GM23338 (cell line): ENCODE data around the gene ILKAP. TPM values are rescaled to one million over a fixed set of nuclear protein-coding genes. Genes with fewer than 3 reads are reported as not detected.

Experiments used
- ATAC-seq: fragments of 200-7000 bp; cut with Tn5 transposase; 3 replicates; pipeline ENCODE4 v1.9.1; 2020
- DNase-seq: peaks from one replicate; pipeline ENCODE4 v3.0.0-alpha.2; 2015; ENCODE audit warnings: low spot score
- H2AFZ ChIP-seq: fragments of 200-600 bp; sonication (generic); 2 replicates; pipeline ENCODE4 v1.8.0; 2016; ENCODE audit warnings: antibody characterized with exemption, mild to moderate bottlenecking, moderate library complexity
- H3F3A ChIP-seq: fragments of 200-600 bp; sonication (generic); replicated peaks from 2 replicates; pipeline ENCODE4 v1.8.0; 2017; ENCODE audit warnings: antibody characterized with exemption, mixed run types, low read depth
- H3K27ac ChIP-seq: fragments of 200-600 bp; sonication (generic); 2 replicates; pipeline ENCODE4 v1.6.1; 2016; ENCODE audit warnings: low read depth
- H3K27me3 ChIP-seq: fragments of 200-600 bp; sonication (generic); 2 replicates; pipeline ENCODE4 v1.8.0; 2016; ENCODE audit warnings: mild to moderate bottlenecking, mixed run types, moderate library complexity; ENCODE audit not compliant: insufficient read depth
- H3K36me3 ChIP-seq: fragments of 200-600 bp; sonication (generic); 2 replicates; pipeline ENCODE4 v1.8.0; 2016; ENCODE audit warnings: mild to moderate bottlenecking; ENCODE audit not compliant: insufficient read depth
- H3K4me1 ChIP-seq: fragments of 200-600 bp; sonication (generic); 2 replicates; pipeline ENCODE4 v1.8.0; 2016; ENCODE audit warnings: mild to moderate bottlenecking, moderate library complexity; ENCODE audit not compliant: insufficient read depth
- H3K4me2 ChIP-seq: fragments of 200-600 bp; sonication (generic); 2 replicates; pipeline ENCODE4 v1.7.1; 2017; ENCODE audit warnings: mixed run types
- H3K4me3 ChIP-seq: fragments of 200-600 bp; sonication (generic); 2 replicates; pipeline ENCODE4 v1.6.1; 2016; ENCODE audit warnings: mixed run types
- H3K79me2 ChIP-seq: fragments of 200-600 bp; sonication (generic); replicated peaks from 2 replicates; pipeline ENCODE4 v1.8.0; 2017; ENCODE audit warnings: mild to moderate bottlenecking; ENCODE audit not compliant: insufficient read depth
- H3K9me2 ChIP-seq: fragments of 200-600 bp; sonication (generic); 2 replicates; pipeline ENCODE4 v1.8.0; 2017; ENCODE audit not compliant: insufficient read depth
- H4K20me1 ChIP-seq: fragments of 200-600 bp; sonication (generic); replicated peaks from 2 replicates; pipeline ENCODE4 v1.8.0; 2017; ENCODE audit warnings: mild to moderate bottlenecking; ENCODE audit not compliant: insufficient read depth
- H3K27ac Mint-ChIP-seq: 2 replicates; pipeline ENCODE4 v1.8.0; 2020; ENCODE audit warnings: inconsistent platforms, mild to moderate bottlenecking, moderate library complexity, mixed read lengths
- H3K27me3 Mint-ChIP-seq: 3 replicates; pipeline ENCODE4 v1.8.0; 2022; ENCODE audit warnings: low read depth, mild to moderate bottlenecking, moderate library complexity, mixed read lengths, inconsistent platforms; ENCODE audit not compliant: insufficient read depth, poor library complexity
- H3K36me3 Mint-ChIP-seq: 3 replicates; pipeline ENCODE4 v1.8.0; 2021; ENCODE audit warnings: low read depth, mild to moderate bottlenecking, inconsistent platforms, moderate library complexity, mixed read lengths
- H3K4me1 Mint-ChIP-seq: 3 replicates; pipeline ENCODE4 v1.8.0; 2020; ENCODE audit warnings: mild to moderate bottlenecking, inconsistent platforms, mixed read lengths
- H3K4me3 Mint-ChIP-seq: 3 replicates; pipeline ENCODE4 v1.8.0; 2021; ENCODE audit warnings: moderate library complexity, mild to moderate bottlenecking, inconsistent platforms, mixed read lengths
- H3K9me3 Mint-ChIP-seq: 3 replicates; pipeline ENCODE4 v1.8.0; 2020; ENCODE audit warnings: moderate library complexity, mild to moderate bottlenecking, inconsistent platforms, mixed read lengths
- EZH2 ChIP-seq: fragments of 200-600 bp; sonication (generic); IDR thresholded peaks from one replicate; pipeline ENCODE4 v1.8.0; 2017; ENCODE audit warnings: antibody characterized with exemption, mild to moderate bottlenecking, low read depth; ENCODE audit not compliant: unreplicated experiment
- POLR2AphosphoS5 ChIP-seq: IDR thresholded peaks from 2 replicates; pipeline ENCODE4 v1.6.1; 2016; ENCODE audit warnings: antibody characterized with exemption, low read depth
- polyA plus RNA-seq: library from polyadenylated mRNA; unstranded; fragments of >200 nt; fragmentation: Nextera tagmentation; extraction: Ambion mirVana; gene quantifications from 2 replicates; pipeline ENCODE4 v1.2.1, GENCODE V29; 2016
- total RNA-seq: library from RNA; depleted of rRNA; stranded (reverse); fragments of >200 nt; shearing (Covaris generic); gene quantifications from 2 replicates; pipeline ENCODE4 v1.2.3, GENCODE V29; 2014
- TF ChIP-seq, protein P1 (sequence below): fragments of 250-450 bp; sonication (Bioruptor Pico); IDR thresholded peaks from 2 replicates; pipeline ENCODE4 v1.5.0; 2020; ENCODE audit warnings: mild to moderate bottlenecking, moderate library complexity
- TF ChIP-seq, protein P2 (sequence below): IDR thresholded peaks from one replicate; pipeline ENCODE4 v1.6.1; 2018; ENCODE audit warnings: antibody characterized with exemption; ENCODE audit not compliant: unreplicated experiment

The ILKAP gene
- total and polyA plus RNA-seq, 2 experiments from 2014 or later, result 17.0 to 35.9 TPM

DNA sequence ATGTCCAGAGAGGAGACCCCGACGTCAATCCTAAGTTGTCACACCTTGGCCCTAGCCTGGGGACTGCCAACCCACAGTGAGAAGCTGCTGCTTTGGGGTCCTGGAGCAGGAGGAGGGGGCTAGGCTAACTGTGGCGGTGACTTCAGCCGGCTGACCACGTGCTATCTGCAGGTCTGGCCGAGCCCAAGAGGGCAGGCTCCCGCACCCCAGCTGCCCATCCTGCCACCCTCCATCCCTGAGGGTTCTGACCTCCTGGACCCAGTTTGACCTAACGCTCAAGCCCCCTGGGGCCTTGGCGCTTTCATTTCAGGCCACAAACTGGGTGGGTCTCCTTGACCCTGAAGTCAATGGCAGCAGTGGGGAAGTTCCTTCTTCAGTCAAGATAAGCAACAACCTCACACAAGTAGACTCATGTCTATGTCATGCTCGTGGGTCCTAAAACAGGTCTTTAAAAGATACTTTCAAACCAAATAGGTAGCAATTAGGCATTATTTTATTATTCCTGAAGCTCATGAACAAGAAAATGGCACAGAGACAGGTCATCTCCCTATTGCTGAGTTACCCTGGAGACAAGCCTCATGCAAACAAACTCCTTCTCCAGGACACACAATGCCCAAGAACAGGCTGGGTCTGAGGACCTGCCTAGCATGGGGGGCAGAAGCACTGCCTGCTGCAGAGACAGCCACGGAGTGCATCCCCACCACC, 34.1 kb upstream of the ILKAP start:
- Histone ChIP-seq H3F3A (peaks cover 4% of the 10 kb centered on the region; the same call in 1 of the 2 replicates), H3K4me1 (no peaks in the 10 kb centered on the region; the same call in 1 of the 2 replicates), H3K36me3 (no peaks in the 10 kb centered on the region), H3K27me3 (peaks cover 62% of the 10 kb centered on the region), H3K79me2 (no peaks in the 10 kb centered on the region), H3K27ac (no peak overlapping the region), H2AFZ (no peak overlapping the region), H3K4me3 (no peak overlapping the region), H3K4me2 (no peak overlapping the region), H4K20me1 (peaks cover 6% of the 10 kb centered on the region; the same call in 1 of the 2 replicates), H3K9me2 (peaks cover 3% of the 10 kb centered on the region)
- TF ChIP-seq POLR2AphosphoS5, result no peak
- TF ChIP-seq, protein P1, sequence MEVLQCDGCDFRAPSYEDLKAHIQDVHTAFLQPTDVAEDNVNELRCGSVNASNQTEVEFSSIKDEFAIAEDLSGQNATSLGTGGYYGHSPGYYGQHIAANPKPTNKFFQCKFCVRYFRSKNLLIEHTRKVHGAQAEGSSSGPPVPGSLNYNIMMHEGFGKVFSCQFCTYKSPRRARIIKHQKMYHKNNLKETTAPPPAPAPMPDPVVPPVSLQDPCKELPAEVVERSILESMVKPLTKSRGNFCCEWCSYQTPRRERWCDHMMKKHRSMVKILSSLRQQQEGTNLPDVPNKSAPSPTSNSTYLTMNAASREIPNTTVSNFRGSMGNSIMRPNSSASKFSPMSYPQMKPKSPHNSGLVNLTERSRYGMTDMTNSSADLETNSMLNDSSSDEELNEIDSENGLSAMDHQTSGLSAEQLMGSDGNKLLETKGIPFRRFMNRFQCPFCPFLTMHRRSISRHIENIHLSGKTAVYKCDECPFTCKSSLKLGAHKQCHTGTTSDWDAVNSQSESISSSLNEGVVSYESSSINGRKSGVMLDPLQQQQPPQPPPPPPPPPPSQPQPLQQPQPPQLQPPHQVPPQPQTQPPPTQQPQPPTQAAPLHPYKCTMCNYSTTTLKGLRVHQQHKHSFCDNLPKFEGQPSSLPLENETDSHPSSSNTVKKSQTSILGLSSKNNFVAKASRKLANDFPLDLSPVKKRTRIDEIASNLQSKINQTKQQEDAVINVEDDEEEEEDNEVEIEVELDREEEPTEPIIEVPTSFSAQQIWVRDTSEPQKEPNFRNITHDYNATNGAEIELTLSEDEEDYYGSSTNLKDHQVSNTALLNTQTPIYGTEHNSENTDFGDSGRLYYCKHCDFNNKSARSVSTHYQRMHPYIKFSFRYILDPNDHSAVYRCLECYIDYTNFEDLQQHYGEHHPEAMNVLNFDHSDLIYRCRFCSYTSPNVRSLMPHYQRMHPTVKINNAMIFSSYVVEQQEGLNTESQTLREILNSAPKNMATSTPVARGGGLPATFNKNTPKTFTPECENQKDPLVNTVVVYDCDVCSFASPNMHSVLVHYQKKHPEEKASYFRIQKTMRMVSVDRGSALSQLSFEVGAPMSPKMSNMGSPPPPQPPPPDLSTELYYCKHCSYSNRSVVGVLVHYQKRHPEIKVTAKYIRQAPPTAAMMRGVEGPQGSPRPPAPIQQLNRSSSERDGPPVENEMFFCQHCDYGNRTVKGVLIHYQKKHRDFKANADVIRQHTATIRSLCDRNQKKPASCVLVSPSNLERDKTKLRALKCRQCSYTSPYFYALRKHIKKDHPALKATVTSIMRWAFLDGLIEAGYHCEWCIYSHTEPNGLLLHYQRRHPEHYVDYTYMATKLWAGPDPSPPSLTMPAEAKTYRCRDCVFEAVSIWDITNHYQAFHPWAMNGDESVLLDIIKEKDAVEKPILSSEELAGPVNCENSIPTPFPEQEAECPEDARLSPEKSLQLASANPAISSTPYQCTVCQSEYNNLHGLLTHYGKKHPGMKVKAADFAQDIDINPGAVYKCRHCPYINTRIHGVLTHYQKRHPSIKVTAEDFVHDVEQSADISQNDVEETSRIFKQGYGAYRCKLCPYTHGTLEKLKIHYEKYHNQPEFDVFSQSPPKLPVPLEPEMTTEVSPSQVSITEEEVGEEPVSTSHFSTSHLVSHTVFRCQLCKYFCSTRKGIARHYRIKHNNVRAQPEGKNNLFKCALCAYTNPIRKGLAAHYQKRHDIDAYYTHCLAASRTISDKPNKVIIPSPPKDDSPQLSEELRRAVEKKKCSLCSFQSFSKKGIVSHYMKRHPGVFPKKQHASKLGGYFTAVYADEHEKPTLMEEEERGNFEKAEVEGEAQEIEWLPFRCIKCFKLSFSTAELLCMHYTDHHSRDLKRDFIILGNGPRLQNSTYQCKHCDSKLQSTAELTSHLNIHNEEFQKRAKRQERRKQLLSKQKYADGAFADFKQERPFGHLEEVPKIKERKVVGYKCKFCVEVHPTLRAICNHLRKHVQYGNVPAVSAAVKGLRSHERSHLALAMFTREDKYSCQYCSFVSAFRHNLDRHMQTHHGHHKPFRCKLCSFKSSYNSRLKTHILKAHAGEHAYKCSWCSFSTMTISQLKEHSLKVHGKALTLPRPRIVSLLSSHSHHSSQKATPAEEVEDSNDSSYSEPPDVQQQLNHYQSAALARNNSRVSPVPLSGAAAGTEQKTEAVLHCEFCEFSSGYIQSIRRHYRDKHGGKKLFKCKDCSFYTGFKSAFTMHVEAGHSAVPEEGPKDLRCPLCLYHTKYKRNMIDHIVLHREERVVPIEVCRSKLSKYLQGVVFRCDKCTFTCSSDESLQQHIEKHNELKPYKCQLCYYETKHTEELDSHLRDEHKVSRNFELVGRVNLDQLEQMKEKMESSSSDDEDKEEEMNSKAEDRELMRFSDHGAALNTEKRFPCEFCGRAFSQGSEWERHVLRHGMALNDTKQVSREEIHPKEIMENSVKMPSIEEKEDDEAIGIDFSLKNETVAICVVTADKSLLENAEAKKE (CRISPR knock-in tag), result no peak
- no peak for TF ChIP-seq EZH2
- no peak overlapping the region; the same call in 2 of the 3 replicates for H3K4me3 Mint-ChIP-seq
- no peak for ATAC-seq
- DNase-seq, result no peak
- peaks cover 10% of the 10 kb centered on the region for H3K4me1 Mint-ChIP-seq
- no peak overlapping the region for H3K27ac Mint-ChIP-seq
- H3K27me3 Mint-ChIP-seq, result peaks cover 43% of the 10 kb centered on the region
- peaks cover 8% of the 10 kb centered on the region for H3K9me3 Mint-ChIP-seq
- H3K36me3 Mint-ChIP-seq, result peaks cover 7% of the 10 kb centered on the region

DNA sequence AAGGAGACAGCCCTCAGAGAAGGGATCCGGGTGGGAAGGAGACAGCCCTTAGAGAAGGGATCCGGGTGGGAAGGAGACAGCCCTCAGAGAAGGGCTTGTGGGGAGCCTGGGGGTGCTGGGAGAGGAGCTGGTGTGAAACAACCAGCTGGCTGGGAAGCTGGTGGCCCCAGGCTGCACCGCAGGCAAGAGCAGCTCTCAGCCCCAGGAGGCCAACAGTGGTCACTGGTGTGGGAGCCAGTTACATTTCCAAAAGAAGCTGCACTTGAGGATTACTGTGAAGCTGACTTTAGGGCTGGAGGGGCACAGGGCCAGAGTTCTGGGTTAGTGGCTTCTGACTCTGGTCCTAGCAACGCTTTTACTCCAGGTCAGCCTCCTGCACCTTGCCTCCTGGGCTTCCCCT, 33.1 kb upstream of the ILKAP start:
- Histone ChIP-seq H3K9me2 (peaks cover 3% of the 10 kb centered on the region), H3K4me3 (no peak overlapping the region), H3F3A (no peaks in the 10 kb centered on the region), H3K36me3 (no peaks in the 10 kb centered on the region), H3K27me3 (peaks cover 51% of the 10 kb centered on the region), H3K4me2 (no peak overlapping the region), H2AFZ (no peak overlapping the region), H3K79me2 (no peaks in the 10 kb centered on the region), H3K27ac (no peak overlapping the region), H4K20me1 (peaks cover 6% of the 10 kb centered on the region; the same call in 1 of the 2 replicates), H3K4me1 (no peaks in the 10 kb centered on the region; the same call in 1 of the 2 replicates)
- Mint-ChIP-seq H3K27me3 (peaks cover 46% of the 10 kb centered on the region), H3K36me3 (peaks cover 7% of the 10 kb centered on the region), H3K4me3 (no peak overlapping the region), H3K4me1 (peaks cover under 1% of the 10 kb centered on the region), H3K27ac (no peak overlapping the region), H3K9me3 (peaks cover 8% of the 10 kb centered on the region)
- ATAC-seq, result no peak
- no peak for DNase-seq
- TF ChIP-seq, protein P2, sequence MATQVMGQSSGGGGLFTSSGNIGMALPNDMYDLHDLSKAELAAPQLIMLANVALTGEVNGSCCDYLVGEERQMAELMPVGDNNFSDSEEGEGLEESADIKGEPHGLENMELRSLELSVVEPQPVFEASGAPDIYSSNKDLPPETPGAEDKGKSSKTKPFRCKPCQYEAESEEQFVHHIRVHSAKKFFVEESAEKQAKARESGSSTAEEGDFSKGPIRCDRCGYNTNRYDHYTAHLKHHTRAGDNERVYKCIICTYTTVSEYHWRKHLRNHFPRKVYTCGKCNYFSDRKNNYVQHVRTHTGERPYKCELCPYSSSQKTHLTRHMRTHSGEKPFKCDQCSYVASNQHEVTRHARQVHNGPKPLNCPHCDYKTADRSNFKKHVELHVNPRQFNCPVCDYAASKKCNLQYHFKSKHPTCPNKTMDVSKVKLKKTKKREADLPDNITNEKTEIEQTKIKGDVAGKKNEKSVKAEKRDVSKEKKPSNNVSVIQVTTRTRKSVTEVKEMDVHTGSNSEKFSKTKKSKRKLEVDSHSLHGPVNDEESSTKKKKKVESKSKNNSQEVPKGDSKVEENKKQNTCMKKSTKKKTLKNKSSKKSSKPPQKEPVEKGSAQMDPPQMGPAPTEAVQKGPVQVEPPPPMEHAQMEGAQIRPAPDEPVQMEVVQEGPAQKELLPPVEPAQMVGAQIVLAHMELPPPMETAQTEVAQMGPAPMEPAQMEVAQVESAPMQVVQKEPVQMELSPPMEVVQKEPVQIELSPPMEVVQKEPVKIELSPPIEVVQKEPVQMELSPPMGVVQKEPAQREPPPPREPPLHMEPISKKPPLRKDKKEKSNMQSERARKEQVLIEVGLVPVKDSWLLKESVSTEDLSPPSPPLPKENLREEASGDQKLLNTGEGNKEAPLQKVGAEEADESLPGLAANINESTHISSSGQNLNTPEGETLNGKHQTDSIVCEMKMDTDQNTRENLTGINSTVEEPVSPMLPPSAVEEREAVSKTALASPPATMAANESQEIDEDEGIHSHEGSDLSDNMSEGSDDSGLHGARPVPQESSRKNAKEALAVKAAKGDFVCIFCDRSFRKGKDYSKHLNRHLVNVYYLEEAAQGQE, result no peak
